ENCODE data around the gene MLPH. TPM values are rescaled to one million over a fixed set of nuclear protein-coding genes. Genes with fewer than 3 reads are reported as not detected.

Gene MLPH
- total RNA-seq, 6 experiments from 2014 or later = 20.8 to 52.8 (median 35.1) TPM

GRCh38 chr2:237509151-237509550 lies 22.1 kb downstream of the MLPH start:
- Histone ChIP-seq H3K27ac (peak overlapping the region; percentile 48 to 76 (median 60)), H3K9me3 (no peaks in the 10 kb centered on the region), H3K4me1 (peaks cover 2 to 42% (median 16%) of the 10 kb centered on the region in 4 donors), H3K27me3 (no peaks in the 10 kb centered on the region), H3K4me3 (no peak overlapping the region), H3K36me3 (peaks cover 0 to 6% (median 3%) of the 10 kb centered on the region in 4 donors)
- DNase-seq (no peak), ATAC-seq (no peak)
- no CpG with 5 or more reads among the region's 2 CpGs for WGBS (ENCODE audit: insufficient coverage, low coverage, low lambda C conversion rate, missing lambda C conversion rate)
- TF ChIP-seq CTCF (IDR thresholded peaks at IDR 0.05) (no peak), POLR2A (IDR thresholded peaks at IDR 0.05) (no peak)
- intact Hi-C loops (cut with DNase I) = no loop called here

- H3K9me3 ChIP-seq = no peaks in the 10 kb centered on the region
- H3K36me3 ChIP-seq = peaks cover 0 to 6% (median 3%) of the 10 kb centered on the region in 4 donors
- H3K4me3 ChIP-seq = no peak overlapping the region
- H3K27ac ChIP-seq = peak overlapping the region; percentile 48 to 76 (median 60)
- intact Hi-C loops (cut with DNase I) = loop anchor here in 1 of 2 donors (5.0 kb wide), 1 partner anchor 62 kb away; no protein-coding TSS in a partner anchor
- ATAC-seq = peak in 2 of 4 donors; percentile 5 to 62
- H3K4me1 ChIP-seq = peaks cover 2 to 50% (median 19%) of the 10 kb centered on the region in 4 donors
- no peak for TF ChIP-seq CTCF (IDR thresholded peaks at IDR 0.05)
- no peak for TF ChIP-seq POLR2A (IDR thresholded peaks at IDR 0.05)
- H3K27me3 ChIP-seq = no peaks in the 10 kb centered on the region
- 53% methylated on average over 6 of the region's 7 CpGs for WGBS (ENCODE audit: insufficient coverage, low coverage, low lambda C conversion rate, missing lambda C conversion rate)
- no peak for DNase-seq
These were observed 22.9 kb downstream of the MLPH start for GRCh38 chr2:237509905-237510304.

- Histone ChIP-seq H3K27ac (peak overlapping the region; percentile 37 to 76 (median 48)), H3K36me3 (peaks cover 0 to 6% (median 3%) of the 10 kb centered on the region in 4 donors), H3K4me1 (peaks cover 2 to 56% (median 19%) of the 10 kb centered on the region in 4 donors), H3K27me3 (no peaks in the 10 kb centered on the region), H3K4me3 (no peak overlapping the region), H3K9me3 (no peaks in the 10 kb centered on the region)
- 80% methylated on average over 15 of the region's 21 CpGs for WGBS (ENCODE audit: insufficient coverage, low coverage, low lambda C conversion rate, missing lambda C conversion rate)
- no peak for TF ChIP-seq POLR2A (IDR thresholded peaks at IDR 0.05)
- TF ChIP-seq CTCF (IDR thresholded peaks at IDR 0.05) = no peak
- ATAC-seq = no peak
- DNase-seq = no peak
- intact Hi-C loops (cut with DNase I) = loop anchor here in 1 of 2 donors (5.0 kb wide), 1 partner anchor 62 kb away; no protein-coding TSS in a partner anchor
These were observed 23.6 kb downstream of the MLPH start for GRCh38 chr2:237510502-237511217.

GRCh38 chr2:237511433-237511832 lies 24.4 kb downstream of the MLPH start:
- TF ChIP-seq CTCF (IDR thresholded peaks at IDR 0.05) (no peak), POLR2A (IDR thresholded peaks at IDR 0.05) (no peak)
- no peak overlapping the region for H3K4me3 ChIP-seq
- H3K27ac ChIP-seq = no peak overlapping the region
- ATAC-seq = no peak
- DNase-seq = no peak
- H3K4me1 ChIP-seq = peaks cover 2 to 58% (median 19%) of the 10 kb centered on the region in 4 donors
- no peaks in the 10 kb centered on the region for H3K9me3 ChIP-seq
- intact Hi-C loops (cut with DNase I) = loop anchor here in 1 of 2 donors (5.0 kb wide), 1 partner anchor 61 kb away; no protein-coding TSS in a partner anchor
- no peaks in the 10 kb centered on the region for H3K27me3 ChIP-seq
- WGBS (ENCODE audit: insufficient coverage, low coverage, low lambda C conversion rate, missing lambda C conversion rate) = 67% methylated on average over 1 of the region's 1 CpG
- peaks cover 0 to 6% (median 3%) of the 10 kb centered on the region in 4 donors for H3K36me3 ChIP-seq
